Measurements from ENCODE around the gene ENTPD1. TPM values are rescaled to one million over a fixed set of nuclear protein-coding genes. Genes with fewer than 3 reads are reported as not detected.

The ENTPD1 gene
- polyA plus RNA-seq, 5 donors: 16.9 to 27.5 (median 23.7) TPM

DNA sequence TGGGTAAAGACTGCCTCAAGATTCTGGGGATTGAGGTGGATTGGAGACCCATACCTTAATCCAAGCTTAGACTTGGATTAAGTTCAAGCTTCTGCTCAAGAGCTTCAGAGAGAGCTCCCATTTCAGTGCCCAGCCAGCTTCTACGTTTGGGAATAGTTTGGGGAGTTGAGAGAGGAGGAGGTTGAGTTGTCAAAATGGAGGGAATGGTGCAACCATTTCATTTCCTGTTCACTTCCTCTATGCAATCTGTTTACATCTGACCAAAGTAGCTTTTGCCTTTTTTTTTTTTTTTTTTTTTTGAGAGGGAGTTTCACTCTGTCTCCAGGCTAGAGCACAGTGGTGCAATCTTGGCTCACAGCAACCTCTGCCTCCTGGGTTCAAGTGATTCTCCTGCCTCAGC, 65.8 kb downstream of the ENTPD1 start:
- no peak for DNase-seq

DNA sequence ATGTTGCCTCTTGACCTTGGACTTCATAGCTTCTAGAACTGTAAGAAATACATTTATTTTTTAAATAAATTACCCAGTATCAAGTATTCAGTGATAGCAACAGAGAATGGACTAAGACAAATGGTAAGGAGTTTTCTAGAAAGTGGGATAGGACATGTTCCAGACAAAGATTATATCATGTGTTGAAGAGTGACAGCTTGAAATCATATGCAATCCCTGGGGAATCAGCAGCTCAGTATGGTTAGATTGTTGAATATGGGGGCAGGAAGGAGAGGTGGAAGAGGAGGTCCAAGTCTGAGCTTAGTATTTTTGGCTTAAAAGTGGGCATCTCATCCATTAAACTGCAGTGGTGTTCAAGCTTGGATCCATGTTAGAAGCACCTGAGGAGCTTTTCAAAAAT, 74.1 kb downstream of the ENTPD1 start:
- no peak for DNase-seq

GRCh38 chr10:95831076-95831475, 75.1 kb downstream of the ENTPD1 start:
- DNase-seq: no peak

GRCh38 chr10:95831515-95831914, 75.6 kb downstream of the ENTPD1 start:
- no peak for DNase-seq

DNA sequence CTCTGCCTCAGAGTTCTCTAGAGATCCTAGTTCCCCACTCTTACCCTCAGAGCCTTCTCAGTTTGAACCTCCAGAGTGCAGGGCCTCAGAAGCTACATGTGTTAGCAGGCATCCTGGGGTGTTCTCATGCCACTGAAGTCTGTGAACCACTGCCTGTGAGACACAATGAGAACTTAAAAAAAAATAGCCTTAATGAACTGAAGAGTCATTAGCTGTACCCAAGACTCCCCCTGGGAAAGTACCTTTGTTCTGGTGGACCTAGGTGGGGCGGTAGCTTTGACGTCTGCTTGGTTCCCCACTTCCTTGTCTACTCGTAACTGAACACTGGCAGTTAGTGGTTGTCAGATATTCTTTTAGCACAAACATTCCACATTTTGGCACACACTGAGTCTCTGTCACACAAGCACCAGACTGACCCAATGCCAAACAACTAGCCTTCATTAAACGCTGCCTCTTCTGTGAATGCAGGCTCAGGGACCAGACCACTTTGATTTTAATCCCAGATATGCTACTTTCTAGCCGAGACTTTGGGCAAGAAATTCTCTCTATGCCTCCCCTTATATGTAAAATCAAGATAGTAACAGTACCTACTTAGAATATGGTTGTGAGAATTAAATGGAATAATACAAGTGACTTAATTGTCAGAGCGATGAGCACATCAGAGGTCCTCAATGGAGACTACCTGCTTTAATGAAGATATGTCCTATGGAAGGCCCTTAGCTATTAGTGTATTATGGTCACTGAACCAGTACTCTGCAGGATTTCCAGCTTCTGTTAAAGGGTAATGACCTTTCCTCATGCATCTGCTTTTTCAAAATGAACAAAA, 76.5 kb downstream of the ENTPD1 start:
- no peak for DNase-seq

GRCh38 chr10:95833042-95833610, 77.2 kb downstream of the ENTPD1 start:
- DNase-seq: peak in 1 of 2 donors; percentile 16

GRCh38 chr10:95834406-95834805, 78.4 kb downstream of the ENTPD1 start:
- no peak for DNase-seq

- DNase-seq: no peak
Measured at GRCh38 chr10:95835149-95835860, 79.3 kb downstream of the ENTPD1 start.

DNA sequence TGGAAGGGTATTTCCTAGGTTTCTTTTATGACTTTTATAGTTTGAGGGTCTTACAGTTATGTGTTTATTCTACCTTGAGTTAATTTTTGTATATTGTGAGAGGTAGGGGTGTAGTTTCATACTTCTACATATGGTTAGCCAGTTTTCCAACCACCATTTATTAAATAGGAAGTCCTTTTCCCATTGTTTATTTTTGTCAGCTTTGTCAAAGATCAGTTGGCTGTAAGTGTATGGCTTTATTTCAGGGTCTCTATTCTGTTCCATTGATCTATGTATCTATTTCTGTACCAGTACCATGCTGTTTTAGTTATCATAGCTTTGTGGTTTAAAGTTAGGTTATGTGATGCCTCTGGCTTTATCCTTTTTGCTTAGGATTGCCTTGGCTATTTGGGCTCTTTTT, 79.9 kb downstream of the ENTPD1 start:
- no peak for DNase-seq

DNA sequence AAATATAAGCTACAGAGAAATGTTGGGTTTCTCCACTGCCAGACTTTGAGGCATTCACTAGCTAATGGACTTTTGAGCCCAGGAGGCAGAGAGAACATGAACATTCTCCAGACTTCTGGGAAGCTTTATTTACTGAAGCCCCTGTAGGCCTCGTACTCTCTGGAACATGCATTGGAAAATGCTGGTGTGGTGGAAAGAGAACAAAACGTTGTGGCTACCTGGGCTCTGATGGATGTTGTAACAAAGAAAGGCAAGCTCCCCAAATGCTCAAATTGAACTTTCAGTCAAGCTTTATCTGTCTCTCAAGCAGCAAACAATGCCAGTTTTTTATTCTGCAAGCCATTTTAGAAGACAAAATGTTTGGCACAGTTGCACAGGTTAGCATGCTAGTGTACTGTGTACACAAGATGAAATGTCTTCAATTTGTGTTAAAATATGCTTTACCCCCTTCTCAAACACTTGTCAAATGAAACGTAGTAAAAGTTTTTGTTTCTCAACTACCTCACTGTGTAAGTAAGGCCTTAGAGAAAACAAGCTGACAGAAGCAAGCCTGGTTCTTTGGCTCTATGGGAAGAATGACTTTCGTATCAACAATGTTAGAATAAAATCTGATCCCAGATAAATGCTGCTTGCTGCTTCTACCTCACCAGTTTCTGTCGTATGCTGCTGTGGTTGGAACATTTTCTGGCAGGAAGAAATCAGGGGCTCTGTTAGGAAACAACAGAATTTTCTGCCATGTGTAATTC, 80.8 kb downstream of the ENTPD1 start:
- DNase-seq: no peak

- DNase-seq: no peak
Measured at GRCh38 chr10:95837356-95837776, 81.4 kb downstream of the ENTPD1 start.

GRCh38 chr10:95837783-95838182, 81.8 kb downstream of the ENTPD1 start:
- DNase-seq: no peak

- DNase-seq: no peak
Measured at GRCh38 chr10:95840121-95840520, 84.2 kb downstream of the ENTPD1 start.

DNA sequence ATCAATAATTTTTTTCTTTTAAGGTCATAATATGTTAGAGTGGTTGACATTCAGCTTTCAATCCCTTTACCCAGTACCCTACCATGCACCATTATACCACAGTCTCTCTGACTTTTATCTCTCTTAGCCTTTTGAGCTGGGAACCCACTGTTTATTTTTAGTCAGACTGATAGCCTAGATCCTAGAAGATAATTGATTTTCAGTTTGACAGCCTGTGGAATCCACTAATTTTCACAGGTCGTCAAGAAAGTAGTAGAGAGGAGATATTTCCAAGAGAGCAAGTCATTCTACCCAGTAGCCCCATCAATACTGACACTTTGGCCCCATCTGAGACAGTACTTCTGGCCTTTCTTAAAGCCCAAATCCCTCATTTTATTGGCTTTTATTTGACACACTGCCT, 84.7 kb downstream of the ENTPD1 start:
- no peak for DNase-seq

GRCh38 chr10:95841661-95842498, 85.9 kb downstream of the ENTPD1 start:
- peak; percentile 51 to 64 for DNase-seq

GRCh38 chr10:95845411-95845810, 89.4 kb downstream of the ENTPD1 start:
- no peak for DNase-seq

DNA sequence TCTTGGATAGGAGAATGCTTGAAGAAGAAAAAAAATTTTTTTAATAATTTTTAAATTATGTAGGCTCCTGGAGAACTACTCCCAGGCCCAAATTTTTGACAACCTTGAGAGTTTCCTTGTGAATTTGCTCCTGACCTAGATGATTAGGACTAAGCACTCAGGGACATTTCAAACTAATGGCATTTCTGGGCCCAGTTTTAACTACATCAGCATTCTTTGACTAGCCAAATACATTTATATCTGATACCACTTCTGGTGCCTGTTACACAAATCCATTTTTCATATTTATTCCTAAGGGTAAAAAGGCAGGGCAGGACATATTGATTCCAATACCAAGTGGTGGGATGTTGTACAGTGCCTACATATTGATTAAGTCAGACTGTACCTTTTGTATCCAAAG, 91.0 kb downstream of the ENTPD1 start:
- DNase-seq: no peak

DNA sequence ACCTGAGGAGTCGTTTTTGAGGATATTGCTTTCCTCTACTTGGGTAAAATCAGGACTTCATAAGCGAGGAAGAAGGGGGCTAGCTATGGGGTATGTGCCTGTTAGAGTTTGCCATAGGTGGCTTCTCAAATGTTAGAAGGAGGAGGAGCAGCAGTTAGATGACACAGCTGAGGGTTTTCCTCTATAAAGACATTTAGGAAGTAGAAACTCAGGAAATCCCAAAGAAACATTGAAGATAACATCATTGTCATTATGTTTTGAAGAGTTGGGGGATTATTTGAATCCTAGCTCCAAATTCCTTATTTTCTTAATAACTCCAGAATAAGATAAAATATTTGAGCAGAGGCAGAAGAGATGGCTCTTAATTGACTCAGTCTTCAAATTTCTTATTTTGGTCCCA, 92.9 kb downstream of the ENTPD1 start:
- DNase-seq: no peak

GRCh38 chr10:95850791-95851190, 94.8 kb downstream of the ENTPD1 start:
- peak in 1 of 2 donors; percentile 10 for DNase-seq

GRCh38 chr10:95860166-95860940, 104.4 kb downstream of the ENTPD1 start:
- DNase-seq: no peak
